Osteocyte (in vitro differentiated cells): ENCODE measurements around the gene AKAP8L. TPM values are rescaled to one million over a fixed set of nuclear protein-coding genes. Genes with fewer than 3 reads are reported as not detected.

Experiments used
- DNase-seq: peaks from one replicate; pipeline ENCODE4 v3.0.0; 2021; ENCODE audit warnings: mixed read lengths; ENCODE audit not compliant: unreplicated experiment; ENCODE audit errors: extremely low spot score
- H3K27ac Mint-ChIP-seq: one replicate; pipeline ENCODE4 v1.8.0; 2021; ENCODE audit warnings: mild to moderate bottlenecking, mixed read lengths; ENCODE audit not compliant: unreplicated experiment
- H3K27me3 Mint-ChIP-seq: one replicate; pipeline ENCODE4 v1.8.0; 2021; ENCODE audit warnings: mixed read lengths; ENCODE audit not compliant: unreplicated experiment
- H3K36me3 Mint-ChIP-seq: one replicate; pipeline ENCODE4 v1.8.0; 2021; ENCODE audit warnings: mixed read lengths; ENCODE audit not compliant: unreplicated experiment
- H3K4me1 Mint-ChIP-seq: one replicate; pipeline ENCODE4 v1.8.0; 2021; ENCODE audit warnings: mixed read lengths; ENCODE audit not compliant: unreplicated experiment
- H3K4me3 Mint-ChIP-seq: one replicate; pipeline ENCODE4 v1.8.0; 2021; ENCODE audit warnings: mild to moderate bottlenecking, moderate library complexity, mixed read lengths; ENCODE audit not compliant: unreplicated experiment
- H3K9me3 Mint-ChIP-seq: one replicate; pipeline ENCODE4 v1.8.0; 2021; ENCODE audit warnings: mixed read lengths; ENCODE audit not compliant: unreplicated experiment
- total RNA-seq: library from RNA; stranded (reverse); gene quantifications from 2 replicates; pipeline ENCODE4 v1.2.1, GENCODE V29; 2021
- TF ChIP-seq, protein P1 (sequence below): fragments of 200-600 bp; sonication (generic); IDR thresholded peaks from 2 replicates; pipeline ENCODE4 v1.5.0; 2021; ENCODE audit warnings: antibody characterized with exemption, mild to moderate bottlenecking, moderate library complexity

The AKAP8L gene
- total RNA-seq, 1 donor from 2014 or later = 104 TPM

- H3K27me3 Mint-ChIP-seq = peaks cover 7% of the 10 kb centered on the region
- H3K4me1 Mint-ChIP-seq = peaks cover 25% of the 10 kb centered on the region
- no peaks in the 10 kb centered on the region for H3K9me3 Mint-ChIP-seq
- peak overlapping the region; percentile 70 for H3K4me3 Mint-ChIP-seq
- peak overlapping the region; percentile 87 for H3K27ac Mint-ChIP-seq
- TF ChIP-seq, protein P1, sequence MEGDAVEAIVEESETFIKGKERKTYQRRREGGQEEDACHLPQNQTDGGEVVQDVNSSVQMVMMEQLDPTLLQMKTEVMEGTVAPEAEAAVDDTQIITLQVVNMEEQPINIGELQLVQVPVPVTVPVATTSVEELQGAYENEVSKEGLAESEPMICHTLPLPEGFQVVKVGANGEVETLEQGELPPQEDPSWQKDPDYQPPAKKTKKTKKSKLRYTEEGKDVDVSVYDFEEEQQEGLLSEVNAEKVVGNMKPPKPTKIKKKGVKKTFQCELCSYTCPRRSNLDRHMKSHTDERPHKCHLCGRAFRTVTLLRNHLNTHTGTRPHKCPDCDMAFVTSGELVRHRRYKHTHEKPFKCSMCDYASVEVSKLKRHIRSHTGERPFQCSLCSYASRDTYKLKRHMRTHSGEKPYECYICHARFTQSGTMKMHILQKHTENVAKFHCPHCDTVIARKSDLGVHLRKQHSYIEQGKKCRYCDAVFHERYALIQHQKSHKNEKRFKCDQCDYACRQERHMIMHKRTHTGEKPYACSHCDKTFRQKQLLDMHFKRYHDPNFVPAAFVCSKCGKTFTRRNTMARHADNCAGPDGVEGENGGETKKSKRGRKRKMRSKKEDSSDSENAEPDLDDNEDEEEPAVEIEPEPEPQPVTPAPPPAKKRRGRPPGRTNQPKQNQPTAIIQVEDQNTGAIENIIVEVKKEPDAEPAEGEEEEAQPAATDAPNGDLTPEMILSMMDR = no peak
- H3K36me3 Mint-ChIP-seq = peaks cover 3% of the 10 kb centered on the region
- DNase-seq = no peak
Observed at GRCh38 chr19:15450528-15450890, 31.7 kb upstream of the AKAP8L start.

- Mint-ChIP-seq H3K27me3 (peaks cover 2% of the 10 kb centered on the region), H3K27ac (peak within 1 kb of the TSS; percentile 87), H3K4me1 (peaks cover 25% of the 10 kb centered on the region), H3K9me3 (no peaks in the 10 kb centered on the region), H3K4me3 (peak within 1 kb of the TSS; percentile 75), H3K36me3 (peaks cover 3% of the 10 kb centered on the region)
- TF ChIP-seq, protein P1 = no peak
- peak; percentile 95 for DNase-seq
Observed at GRCh38 chr19:15449620-15450527, 31.1 kb upstream of the AKAP8L start, which contains the start of gene WIZ. Gene WIZ, minus strand, starts transcription at chr19:15449956. Its CDS starts 1,649 bp downstream, at chr19:15448307.

DNA sequence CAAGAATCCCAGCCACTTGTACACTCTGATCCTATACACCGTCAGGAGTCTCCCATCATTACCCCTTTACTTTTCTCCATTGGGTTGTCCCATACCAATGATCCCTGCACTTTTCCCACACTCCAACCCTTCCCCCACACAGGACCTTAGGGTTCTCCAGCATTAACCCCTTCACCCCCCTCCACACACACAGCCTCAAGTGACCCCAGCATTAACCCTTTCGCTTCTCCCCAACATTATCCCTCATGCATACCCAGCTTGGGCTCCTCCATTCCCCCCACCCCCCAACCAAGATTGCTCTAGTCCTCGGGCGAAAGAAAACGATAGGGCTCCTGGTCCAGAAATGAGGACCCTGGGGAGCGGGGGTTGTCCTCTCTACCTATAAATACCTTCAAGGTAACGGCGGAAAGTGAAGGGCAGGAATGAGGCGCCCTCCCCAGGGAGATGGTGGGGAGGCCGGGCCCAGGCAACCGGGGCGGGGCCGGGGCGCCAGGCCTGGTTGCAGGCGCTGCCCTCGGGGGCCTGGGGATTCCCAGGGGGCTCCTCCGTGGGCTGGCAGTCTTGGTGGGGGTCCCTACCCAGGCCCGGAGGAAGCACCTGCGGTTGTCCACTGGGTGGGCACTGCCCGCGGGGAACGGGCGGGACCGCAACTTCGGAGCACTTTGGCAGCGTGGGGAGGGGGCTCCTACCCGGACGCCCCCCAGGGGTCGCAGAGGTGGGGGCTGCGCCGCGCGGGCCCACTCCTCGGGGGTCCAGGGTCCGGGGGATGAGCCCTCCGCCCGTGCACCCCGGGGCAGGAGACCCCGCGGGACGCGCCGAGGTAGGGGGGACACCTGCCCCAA, 30.2 kb upstream of the AKAP8L start:
- TF ChIP-seq, protein P1 = no peak
- peak overlapping the region; percentile 75 for H3K4me3 Mint-ChIP-seq
- no peaks in the 10 kb centered on the region for H3K27me3 Mint-ChIP-seq
- no peaks in the 10 kb centered on the region for H3K9me3 Mint-ChIP-seq
- peaks cover 24% of the 10 kb centered on the region for H3K4me1 Mint-ChIP-seq
- peak; percentile 85 for DNase-seq
- H3K36me3 Mint-ChIP-seq = peaks cover 3% of the 10 kb centered on the region
- peak overlapping the region; percentile 60 for H3K27ac Mint-ChIP-seq

DNA sequence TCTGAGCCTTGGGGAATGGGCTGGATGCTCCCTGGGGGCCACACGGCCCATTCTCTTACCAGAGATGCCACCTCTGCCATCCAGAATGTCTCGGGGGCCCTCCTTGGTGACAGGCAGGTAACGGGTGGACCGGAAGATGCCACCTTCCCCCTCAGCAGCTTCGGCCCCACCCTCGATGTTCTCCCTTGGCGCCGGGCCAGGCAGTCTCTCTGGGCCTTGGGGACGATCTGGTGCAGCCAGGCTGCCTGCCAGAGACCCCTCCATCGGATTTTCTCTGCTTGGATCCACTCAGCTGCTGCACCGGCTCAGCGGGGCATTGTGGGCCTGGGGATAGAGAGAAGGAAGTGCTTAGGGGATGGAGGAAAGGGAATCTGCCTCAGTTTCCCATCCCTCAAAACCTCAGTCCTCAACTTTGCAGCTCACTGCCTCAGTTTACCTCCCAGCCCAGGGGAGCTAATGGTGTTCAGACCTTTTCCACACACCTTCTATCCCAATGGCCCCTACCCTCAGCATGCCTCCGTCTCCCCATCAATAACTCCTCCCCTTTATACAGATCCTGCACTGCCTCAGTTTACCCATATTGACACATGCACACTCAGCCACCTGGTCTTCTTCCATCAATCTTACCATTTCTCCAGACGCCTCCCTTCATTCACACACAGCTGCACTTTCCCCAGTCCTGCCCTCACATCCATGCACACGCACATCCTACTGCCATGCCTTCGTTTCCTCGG, 29.4 kb upstream of the AKAP8L start:
- peak overlapping the region; percentile 60 for H3K27ac Mint-ChIP-seq
- no peaks in the 10 kb centered on the region for H3K27me3 Mint-ChIP-seq
- peak overlapping the region; percentile 75 for H3K4me3 Mint-ChIP-seq
- H3K36me3 Mint-ChIP-seq = peaks cover 3% of the 10 kb centered on the region
- peaks cover 19% of the 10 kb centered on the region for H3K4me1 Mint-ChIP-seq
- no peak for DNase-seq
- no peaks in the 10 kb centered on the region for H3K9me3 Mint-ChIP-seq
- TF ChIP-seq, protein P1 = no peak
